ENCODE data around the gene TLCD2. TPM values are rescaled to one million over a fixed set of nuclear protein-coding genes. Genes with fewer than 3 reads are reported as not detected.

TLCD2 gene
- total RNA-seq, 1 experiment from 2014 or later = 1.5 TPM

DNA sequence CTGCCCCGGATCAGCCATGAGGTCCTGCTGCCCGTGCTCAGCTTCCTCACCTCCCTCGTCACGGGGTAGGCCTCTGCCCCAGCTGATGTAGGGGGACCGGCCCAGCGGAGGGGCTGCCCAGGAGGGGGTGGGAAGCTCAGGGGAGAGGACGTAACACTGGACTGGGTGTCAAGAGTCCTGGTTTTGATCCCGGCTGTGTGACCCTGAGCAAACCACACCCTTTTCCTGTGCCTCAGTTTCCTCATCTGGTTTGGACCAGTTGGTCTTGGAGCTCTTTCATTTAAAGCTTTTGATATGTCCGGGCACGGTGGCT, 21.0 kb upstream of the TLCD2 start:
- no peak overlapping the region for H2BK120ac ChIP-seq (ENCODE audit: low read depth, low read length, poor library complexity, severe bottlenecking)
- whole genome bisulfite sequencing (ENCODE audit: extremely low coverage, insufficient read length, low lambda C conversion rate) = no CpG with 5 or more reads among the region's 10 CpGs
- peaks cover 0 to 10% (median 0%) of the 10 kb centered on the region in 3 experiments; a peak in 4 of 7 replicates for H3K36me3 Mint-ChIP-seq (ENCODE audit: insufficient read depth in 1 of 3, low read depth in 3 of 3)
- no peak overlapping the region for H4K5ac ChIP-seq (ENCODE audit: insufficient read length, low read depth, low read length)
- peaks cover 4 to 6% of the 10 kb centered on the region in 2 experiments; a peak in 1 of 4 replicates for H3K4me1 Mint-ChIP-seq
- H3K4ac ChIP-seq (ENCODE audit: low read depth, low read length) = no peak overlapping the region
- no peak overlapping the region for H2AK5ac ChIP-seq (ENCODE audit: insufficient read length, low read length)
- H3K4me1 ChIP-seq (ENCODE audit: insufficient read depth, low read length) = no peaks in the 10 kb centered on the region
- no peak overlapping the region for H3K4me3 Mint-ChIP-seq
- H3K9me3 Mint-ChIP-seq = no peaks in the 10 kb centered on the region; a peak in 1 of 5 replicates
- no peaks in the 10 kb centered on the region for H3K27me3 Mint-ChIP-seq (ENCODE audit: low read depth)
- H3K27ac ChIP-seq (ENCODE audit: insufficient read length, low read depth, low read length) = no peak overlapping the region
- no peak overlapping the region for H3K14ac ChIP-seq (ENCODE audit: insufficient read depth, low read length)
- H3K56ac ChIP-seq (ENCODE audit: insufficient read length, low read depth, low read length) = no peak overlapping the region
- H2AFZ ChIP-seq (ENCODE audit: low read length) = no peak overlapping the region
- no peak overlapping the region for H4K8ac ChIP-seq (replicated peaks; ENCODE audit: insufficient read length, low read depth, low read length)
- no peak overlapping the region; a peak in 1 of 7 replicates for H3K27ac Mint-ChIP-seq
- no peak overlapping the region for H3K23ac ChIP-seq (ENCODE audit: insufficient read length, low read depth, low read length)
- no peaks in the 10 kb centered on the region for H4K20me1 ChIP-seq (ENCODE audit: control insufficient read depth, insufficient read depth, insufficient read length)
- no peak overlapping the region for H2BK5ac ChIP-seq (ENCODE audit: insufficient read length, low read length)
- no peaks in the 10 kb centered on the region for H3K9me3 ChIP-seq (ENCODE audit: control insufficient read depth, low read depth, low read length)
- H3T11ph ChIP-seq (ENCODE audit: low read length) = no peak overlapping the region
- H3K27me3 ChIP-seq (ENCODE audit: insufficient read depth, low read length) = no peaks in the 10 kb centered on the region
- no peaks in the 10 kb centered on the region for H3K79me2 ChIP-seq (ENCODE audit: insufficient read depth, low read length)
- no peak overlapping the region for H3K9ac ChIP-seq (ENCODE audit: extremely low read depth, insufficient read length, low read length)
- H2BK15ac ChIP-seq (ENCODE audit: low read depth, low read length) = no peak overlapping the region
- DNase-seq = no peak
- no peak overlapping the region for H4K91ac ChIP-seq (ENCODE audit: insufficient read length, low read depth, low read length)
- no peak overlapping the region for H3K4me2 ChIP-seq (ENCODE audit: insufficient read depth, insufficient read length, low read length)
- no peak overlapping the region for H2BK12ac ChIP-seq (ENCODE audit: insufficient read length, low read depth, low read length)
- H3K18ac ChIP-seq (ENCODE audit: insufficient read length, low read depth, low read length) = no peak overlapping the region
- TF ChIP-seq, protein P1, sequence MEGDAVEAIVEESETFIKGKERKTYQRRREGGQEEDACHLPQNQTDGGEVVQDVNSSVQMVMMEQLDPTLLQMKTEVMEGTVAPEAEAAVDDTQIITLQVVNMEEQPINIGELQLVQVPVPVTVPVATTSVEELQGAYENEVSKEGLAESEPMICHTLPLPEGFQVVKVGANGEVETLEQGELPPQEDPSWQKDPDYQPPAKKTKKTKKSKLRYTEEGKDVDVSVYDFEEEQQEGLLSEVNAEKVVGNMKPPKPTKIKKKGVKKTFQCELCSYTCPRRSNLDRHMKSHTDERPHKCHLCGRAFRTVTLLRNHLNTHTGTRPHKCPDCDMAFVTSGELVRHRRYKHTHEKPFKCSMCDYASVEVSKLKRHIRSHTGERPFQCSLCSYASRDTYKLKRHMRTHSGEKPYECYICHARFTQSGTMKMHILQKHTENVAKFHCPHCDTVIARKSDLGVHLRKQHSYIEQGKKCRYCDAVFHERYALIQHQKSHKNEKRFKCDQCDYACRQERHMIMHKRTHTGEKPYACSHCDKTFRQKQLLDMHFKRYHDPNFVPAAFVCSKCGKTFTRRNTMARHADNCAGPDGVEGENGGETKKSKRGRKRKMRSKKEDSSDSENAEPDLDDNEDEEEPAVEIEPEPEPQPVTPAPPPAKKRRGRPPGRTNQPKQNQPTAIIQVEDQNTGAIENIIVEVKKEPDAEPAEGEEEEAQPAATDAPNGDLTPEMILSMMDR (conservative IDR thresholded peaks at IDR 0.05) = no peak
- no peaks in the 10 kb centered on the region for H3K23me2 ChIP-seq (ENCODE audit: insufficient read length, low read depth, low read length, poor library complexity, severe bottlenecking)
- H2BK20ac ChIP-seq (ENCODE audit: low read depth, low read length, poor library complexity, severe bottlenecking) = no peak overlapping the region
- H3K79me1 ChIP-seq (ENCODE audit: insufficient read depth, low read depth, low read length, poor library complexity, severe bottlenecking) = no peaks in the 10 kb centered on the region

Measured in H9 (cell line).